ENCODE data around the gene GPR35. TPM values are rescaled to one million over a fixed set of nuclear protein-coding genes. Genes with fewer than 3 reads are reported as not detected.

The GPR35 gene, protein sequence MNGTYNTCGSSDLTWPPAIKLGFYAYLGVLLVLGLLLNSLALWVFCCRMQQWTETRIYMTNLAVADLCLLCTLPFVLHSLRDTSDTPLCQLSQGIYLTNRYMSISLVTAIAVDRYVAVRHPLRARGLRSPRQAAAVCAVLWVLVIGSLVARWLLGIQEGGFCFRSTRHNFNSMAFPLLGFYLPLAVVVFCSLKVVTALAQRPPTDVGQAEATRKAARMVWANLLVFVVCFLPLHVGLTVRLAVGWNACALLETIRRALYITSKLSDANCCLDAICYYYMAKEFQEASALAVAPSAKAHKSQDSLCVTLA
- 10 to 100 TPM in 3 of 5 experiments, 1 to 10 TPM in 2; 7.1 to 19.0 (median 10.2) TPM for total RNA-seq
- 1 to 10 TPM in 1 of 2 donors, under 1 TPM in 1; 0.20 to 1.0 TPM for polyA plus RNA-seq
- total RNA-seq, result 11.8 reads per million, percentile 39 among the genes with 10 or more reads in this experiment

GRCh38 chr2:240624950-240625621, at the start of gene GPR35:
Gene GPR35, plus strand, starts transcription at chr2:240625480. Its CDS starts 4,473 bp downstream, at chr2:240629953.
- Mint-ChIP-seq H3K9me3 (no peaks in the 10 kb centered on the region), H3K4me1 (peaks cover 18 to 68% (median 54%) of the 10 kb centered on the region in 7 donors), H3K27ac (peak within 1 kb of the TSS; percentile 47 to 93 (median 90)), H3K36me3 (peaks cover 0 to 7% (median 0%) of the 10 kb centered on the region in 5 donors), H3K4me3 (peak within 1 kb of the TSS; percentile 57 to 83 (median 71)), H3K27me3 (no peaks in the 10 kb centered on the region)
- ATAC-seq (peak; percentile 86), DNase-seq (peak; percentile 34 to 88 (median 56))
- ChIA-PET POLR2A (interaction anchor here (0.9 to 1.5 kb wide), 2 partner anchors 38 to 59 kb away, joined by 3 read pairs; no protein-coding TSS in a partner anchor), CTCF (interaction anchor here (1.9 kb wide), 1 partner anchor 111 kb away, joined by 5 read pairs; no protein-coding TSS in a partner anchor)
- Histone ChIP-seq H3K36me3 (ENCODE audit: control insufficient read depth in 2 of 3, insufficient read depth in 3 of 3, low read length in 3 of 3) (no peaks in the 10 kb centered on the region), H3K4me1 (ENCODE audit: control insufficient read depth in 2 of 2, insufficient read depth in 2 of 2, low read length in 2 of 2) (peaks cover 59 to 76% of the 10 kb centered on the region in 2 donors), H3K4me3 (ENCODE audit: low read length) (peak within 1 kb of the TSS; percentile 24), H3K27me3 (ENCODE audit: control insufficient read depth in 2 of 2, insufficient read depth in 2 of 2, low read length in 2 of 2) (no peaks in the 10 kb centered on the region), H3K27ac (ENCODE audit: low read depth, low read length) (peak within 1 kb of the TSS; percentile 69), H3K9me3 (ENCODE audit: control insufficient read depth in 2 of 3, low read length in 3 of 3) (no peaks in the 10 kb centered on the region)
- intact Hi-C loops (cut with micrococcal nuclease), result loop anchor here (1.0 to 2.0 kb wide), 3 partner anchors 30 to 64 kb away; partner anchors contain the start of gene DUSP28 (in 1 of the 2)

GRCh38 chr2:240576036-240576435, 49.2 kb upstream of the GPR35 start:
- Histone ChIP-seq H3K4me3 (ENCODE audit: low read length) (no peak overlapping the region), H3K36me3 (ENCODE audit: control insufficient read depth in 2 of 3, insufficient read depth in 3 of 3, low read length in 3 of 3) (peaks cover 7 to 74% (median 8%) of the 10 kb centered on the region in 3 experiments), H3K27ac (ENCODE audit: low read depth, low read length) (no peak overlapping the region), H3K27me3 (ENCODE audit: control insufficient read depth in 2 of 2, insufficient read depth in 2 of 2, low read length in 2 of 2) (no peaks in the 10 kb centered on the region), H3K9me3 (ENCODE audit: control insufficient read depth in 2 of 3, low read length in 3 of 3) (no peaks in the 10 kb centered on the region), H3K4me1 (ENCODE audit: control insufficient read depth in 2 of 2, insufficient read depth in 2 of 2, low read length in 2 of 2) (peaks cover 18 to 26% of the 10 kb centered on the region in 2 donors)
- ATAC-seq (no peak), DNase-seq (no peak)
- ChIA-PET POLR2A (interaction anchor here (1.3 to 1.4 kb wide), 2 partner anchors 9 to 11 kb away, joined by 4 to 5 read pairs; partner anchors contain the start of gene CAPN10), CTCF (no interaction called here)
- H3K4me3 Mint-ChIP-seq, result no peak overlapping the region
- intact Hi-C loops (cut with micrococcal nuclease), result no loop called here
- no peaks in the 10 kb centered on the region for H3K27me3 Mint-ChIP-seq
- peaks cover 0 to 3% (median 0%) of the 10 kb centered on the region in 11 donors for H3K9me3 Mint-ChIP-seq
- peak overlapping the region in 1 of 9 donors; percentile 33 for H3K27ac Mint-ChIP-seq
- peaks cover 0 to 16% (median 7%) of the 10 kb centered on the region in 5 donors for H3K36me3 Mint-ChIP-seq
- H3K4me1 Mint-ChIP-seq, result peaks cover 21 to 40% (median 32%) of the 10 kb centered on the region in 7 donors

- no peaks in the 10 kb centered on the region for H3K27me3 ChIP-seq (ENCODE audit: control insufficient read depth in 2 of 2, insufficient read depth in 2 of 2, low read length in 2 of 2)
- intact Hi-C loops (cut with micrococcal nuclease), result no loop called here
- peak overlapping the region in 1 of 9 donors; percentile 25 for H3K27ac Mint-ChIP-seq
- H3K9me3 ChIP-seq (ENCODE audit: control insufficient read depth in 2 of 3, low read length in 3 of 3), result no peaks in the 10 kb centered on the region
- peaks cover 14 to 20% of the 10 kb centered on the region in 2 donors for H3K4me1 ChIP-seq (ENCODE audit: control insufficient read depth in 2 of 2, insufficient read depth in 2 of 2, low read length in 2 of 2)
- POLR2A ChIA-PET, result interaction anchor here (1.0 to 2.2 kb wide), 5 partner anchors 8 to 18 kb away, joined by 4 to 14 read pairs (median 5); partner anchors contain the start of genes CAPN10 and RNPEPL1
- no peak overlapping the region for H3K4me3 Mint-ChIP-seq
- DNase-seq, result no peak
- no peak for ATAC-seq
- H3K36me3 Mint-ChIP-seq, result peaks cover 0 to 15% (median 12%) of the 10 kb centered on the region in 5 donors
- peaks cover 0 to 3% (median 0%) of the 10 kb centered on the region in 11 donors for H3K9me3 Mint-ChIP-seq
- H3K4me3 ChIP-seq (ENCODE audit: low read length), result no peak overlapping the region
- H3K27ac ChIP-seq (ENCODE audit: low read depth, low read length), result no peak overlapping the region
- no peaks in the 10 kb centered on the region for H3K27me3 Mint-ChIP-seq
- H3K4me1 Mint-ChIP-seq, result peaks cover 17 to 37% (median 26%) of the 10 kb centered on the region in 7 donors
- CTCF ChIA-PET, result interaction anchor here (0.8 to 1.0 kb wide), 2 partner anchors 11 to 14 kb away, joined by 3 to 4 read pairs; no protein-coding TSS in a partner anchor
- peaks cover 7 to 74% (median 8%) of the 10 kb centered on the region in 3 experiments for H3K36me3 ChIP-seq (ENCODE audit: control insufficient read depth in 2 of 3, insufficient read depth in 3 of 3, low read length in 3 of 3)
These were observed 48.7 kb upstream of the GPR35 start for GRCh38 chr2:240576436-240577205.

- Mint-ChIP-seq H3K4me1 (peaks cover 20 to 41% (median 31%) of the 10 kb centered on the region in 7 donors), H3K27ac (no peak overlapping the region), H3K27me3 (no peaks in the 10 kb centered on the region), H3K4me3 (no peak overlapping the region), H3K36me3 (peaks cover 0 to 17% (median 16%) of the 10 kb centered on the region in 5 donors), H3K9me3 (peaks cover 0 to 5% (median 0%) of the 10 kb centered on the region in 11 donors)
- Histone ChIP-seq H3K4me1 (ENCODE audit: control insufficient read depth in 2 of 2, insufficient read depth in 2 of 2, low read length in 2 of 2) (peaks cover 14 to 15% of the 10 kb centered on the region in 2 donors), H3K9me3 (ENCODE audit: control insufficient read depth in 2 of 3, low read length in 3 of 3) (no peaks in the 10 kb centered on the region), H3K27me3 (ENCODE audit: control insufficient read depth in 2 of 2, insufficient read depth in 2 of 2, low read length in 2 of 2) (no peaks in the 10 kb centered on the region), H3K36me3 (ENCODE audit: control insufficient read depth in 2 of 3, insufficient read depth in 3 of 3, low read length in 3 of 3) (peaks cover 7 to 65% (median 8%) of the 10 kb centered on the region in 3 experiments), H3K27ac (ENCODE audit: low read depth, low read length) (no peak overlapping the region), H3K4me3 (ENCODE audit: low read length) (no peak overlapping the region)
- DNase-seq, result no peak
- ChIA-PET POLR2A (interaction anchor here (1.0 to 2.2 kb wide), 3 partner anchors 9 to 19 kb away, joined by 4 to 14 read pairs (median 7); partner anchors contain the start of gene RNPEPL1), CTCF (interaction anchor here (0.8 to 1.0 kb wide), 3 partner anchors 9 to 13 kb away, joined by 3 to 4 read pairs (median 3); partner anchors contain the start of gene CAPN10)
- intact Hi-C loops (cut with micrococcal nuclease), result loop anchor here in 1 of 2 donors (2.0 kb wide), 1 partner anchor 63 kb away; no protein-coding TSS in a partner anchor
- no peak for ATAC-seq
These were observed 47.8 kb upstream of the GPR35 start for GRCh38 chr2:240577281-240578109.

- Mint-ChIP-seq H3K27me3 (no peaks in the 10 kb centered on the region), H3K4me3 (no peak overlapping the region), H3K9me3 (peaks cover 0 to 5% (median 0%) of the 10 kb centered on the region in 11 donors), H3K36me3 (peaks cover 0 to 18% (median 16%) of the 10 kb centered on the region in 5 donors), H3K4me1 (peaks cover 25 to 47% (median 37%) of the 10 kb centered on the region in 7 donors), H3K27ac (peak overlapping the region in 1 of 9 donors; percentile 8)
- H3K27ac ChIP-seq (ENCODE audit: low read depth, low read length), result no peak overlapping the region
- peaks cover 14 to 15% of the 10 kb centered on the region in 2 donors for H3K4me1 ChIP-seq (ENCODE audit: control insufficient read depth in 2 of 2, insufficient read depth in 2 of 2, low read length in 2 of 2)
- intact Hi-C loops (cut with micrococcal nuclease), result loop anchor here in 1 of 2 donors (2.0 kb wide), 1 partner anchor 63 kb away; no protein-coding TSS in a partner anchor
- no peaks in the 10 kb centered on the region for H3K27me3 ChIP-seq (ENCODE audit: control insufficient read depth in 2 of 2, insufficient read depth in 2 of 2, low read length in 2 of 2)
- POLR2A ChIA-PET, result interaction anchor here (2.1 to 2.2 kb wide), 2 partner anchors 9 to 12 kb away, joined by 7 to 14 read pairs; partner anchors contain the start of gene RNPEPL1
- ATAC-seq (no peak), DNase-seq (no peak)
- CTCF ChIA-PET, result interaction anchor here (0.7 to 0.9 kb wide), 2 partner anchors 8 to 20 kb away, joined by 3 read pairs; partner anchors contain the start of gene CAPN10
- no peaks in the 10 kb centered on the region for H3K9me3 ChIP-seq (ENCODE audit: control insufficient read depth in 2 of 3, low read length in 3 of 3)
- H3K36me3 ChIP-seq (ENCODE audit: control insufficient read depth in 2 of 3, insufficient read depth in 3 of 3, low read length in 3 of 3), result peaks cover 7 to 59% (median 8%) of the 10 kb centered on the region in 3 experiments
- no peak overlapping the region for H3K4me3 ChIP-seq (ENCODE audit: low read length)
These were observed 47.2 kb upstream of the GPR35 start for GRCh38 chr2:240578110-240578450.

Measured in naive thymus-derived CD4-positive, alpha-beta T cell (primary cell).